Ovary (tissue), 9 donors: Measurements from ENCODE around the gene PWWP2B. TPM values are rescaled to one million over a fixed set of nuclear protein-coding genes. Genes with fewer than 3 reads are reported as not detected.

ENCODE experiments used
- DNase-seq, 5 donors: peaks; one replicate each; pipeline ENCODE4 v3.0.0-alpha.2; 2019 to 2020
- H3K27ac ChIP-seq, 2 donors: fragments of 200-600 bp; one replicate each; pipeline versions ENCODE4 v1.5.1 to v1.8.0; 2019 to 2022
- H3K27me3 ChIP-seq: fragments of 200-600 bp; one replicate; pipeline ENCODE4 v1.8.0; 2022
- H3K36me3 ChIP-seq: fragments of 200-600 bp; sonication (generic); one replicate; pipeline ENCODE4 v1.5.1; 2019
- H3K4me1 ChIP-seq: one replicate; pipeline ENCODE4 v1.8.1; 2013; ENCODE audit warnings: mild to moderate bottlenecking, moderate library complexity; ENCODE audit not compliant: insufficient read depth
- H3K4me3 ChIP-seq: fragments of 200-600 bp; sonication (generic); one replicate; pipeline ENCODE4 v1.5.1; 2017
- H3K9me3 ChIP-seq, 2 donors: fragments of 200-600 bp in 1 of 2; sonication (generic) in 1 of 2; one replicate each; pipeline versions ENCODE4 v1.5.1 to v1.8.1; 2013 to 2019; ENCODE audit warnings: mild to moderate bottlenecking in 1 of 2, moderate library complexity in 1 of 2
- EP300 ChIP-seq: sonication (generic); formaldehyde crosslinking; IDR thresholded peaks from one replicate; pipeline ENCODE4 v1.6.1; 2017; ENCODE audit warnings: antibody characterized with exemption
- POLR2A ChIP-seq: fragments of 450-650 bp; IDR thresholded peaks from one replicate; pipeline ENCODE4 v1.6.1; 2017; ENCODE audit warnings: antibody characterized with exemption, mild to moderate bottlenecking, moderate library complexity
- WGBS, 3 donors: extraction: QIAGEN DNeasy Blood & Tissue Kit in 1 of 3; methylation state at CpG; one replicate each; pipeline versions ENCODE4 v1.1.5 to v1.1.7; 2013 to 2017; 5-methylcytosine and 5-hydroxymethylcytosine counted together
- intact Hi-C, 4 donors: fragments of 100-400 bp; cut with DNase I; formaldehyde crosslinking; loops; one replicate each; pipeline versions ENCODE4 v1.11.0 to v1.15.1; 2022 to 2023
- polyA plus RNA-seq, 2 donors: library from polyadenylated mRNA; stranded (reverse); fragments of 200-250 nt in 1 of 2; fragments of 350-450 nt in 1 of 2; fragmentation: Illumina TruSeq in 1 of 2; extraction: RNeasy Lipid Tissue Mini Kit (QIAGEN cat#74804) in 1 of 2; gene quantifications; one replicate each; pipeline ENCODE4 v1.2.3, GENCODE V29; 2013 to 2014
- total RNA-seq, 7 donors: library from RNA; depleted of rRNA in 2 of 7; stranded (reverse); fragments of >200 nt in 2 of 7; fragmentation: NEBNext Ultra II Directional in 3 of 7; extraction: Animal tissue kit (Norgen Biotek cat#: 25700) in 3 of 7; gene quantifications; one replicate each; pipeline versions ENCODE4 v1.1.0 to v1.2.4, GENCODE V29; 2016 to 2023
- TF ChIP-seq, protein P1 (sequence below), 3 donors: fragments of 450-650 bp in 2 of 3; fragments of 200-600 bp in 1 of 3; IDR thresholded peaks; one replicate each; pipeline versions ENCODE4 v1.5.1 to v1.8.0; 2016 to 2022; ENCODE audit warnings: antibody characterized with exemption in 3 of 3, mild to moderate bottlenecking in 1 of 3
- donor health status: DM: no; HTN: no; CAD: no; lungs with moderate emphysema.
- donor health status: DM: no; HTN: no; CAD: no.
- donor health status: Bipolar disorder and iron deficiency.
- donor health status: DM: yes; HTN: yes; CAD: no.
- donor health status: DM: no; HTN: no; CAD: no.
- donor health status: DM: yes; HTN: yes; CAD: no.

Gene PWWP2B
- total and polyA plus RNA-seq, 9 donors, result 1.1 to 26.0 (median 14.9) TPM

- WGBS, 3 donors, result 93 to 95% (median 94%) methylated on average over 16 to 27 of the region's 27 CpGs
- no peaks in the 10 kb centered on the region for H3K27me3 ChIP-seq
- H3K36me3 ChIP-seq, result no peaks in the 10 kb centered on the region
- DNase-seq, result peak in 3 of 5 donors; percentile 34 to 41 (median 40)
- H3K4me3 ChIP-seq, result no peak overlapping the region
- H3K4me1 ChIP-seq, result peaks cover 11% of the 10 kb centered on the region
- intact Hi-C loops, result loop anchor here in 2 of 4 donors (10.0 kb wide), 2 partner anchors 135 to 245 kb away; partner anchors contain the start of gene INPP5A (in 1 of the 2)
- no peak overlapping the region for H3K27ac ChIP-seq
- TF ChIP-seq POLR2A (no peak), EP300 (no peak)
- TF ChIP-seq, protein P1, sequence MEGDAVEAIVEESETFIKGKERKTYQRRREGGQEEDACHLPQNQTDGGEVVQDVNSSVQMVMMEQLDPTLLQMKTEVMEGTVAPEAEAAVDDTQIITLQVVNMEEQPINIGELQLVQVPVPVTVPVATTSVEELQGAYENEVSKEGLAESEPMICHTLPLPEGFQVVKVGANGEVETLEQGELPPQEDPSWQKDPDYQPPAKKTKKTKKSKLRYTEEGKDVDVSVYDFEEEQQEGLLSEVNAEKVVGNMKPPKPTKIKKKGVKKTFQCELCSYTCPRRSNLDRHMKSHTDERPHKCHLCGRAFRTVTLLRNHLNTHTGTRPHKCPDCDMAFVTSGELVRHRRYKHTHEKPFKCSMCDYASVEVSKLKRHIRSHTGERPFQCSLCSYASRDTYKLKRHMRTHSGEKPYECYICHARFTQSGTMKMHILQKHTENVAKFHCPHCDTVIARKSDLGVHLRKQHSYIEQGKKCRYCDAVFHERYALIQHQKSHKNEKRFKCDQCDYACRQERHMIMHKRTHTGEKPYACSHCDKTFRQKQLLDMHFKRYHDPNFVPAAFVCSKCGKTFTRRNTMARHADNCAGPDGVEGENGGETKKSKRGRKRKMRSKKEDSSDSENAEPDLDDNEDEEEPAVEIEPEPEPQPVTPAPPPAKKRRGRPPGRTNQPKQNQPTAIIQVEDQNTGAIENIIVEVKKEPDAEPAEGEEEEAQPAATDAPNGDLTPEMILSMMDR (IDR thresholded peaks at IDR 0.05), result no peak
- no peaks in the 10 kb centered on the region for H3K9me3 ChIP-seq
Observed at GRCh38 chr10:132399117-132400035, 2.4 kb downstream of the PWWP2B start.

DNA sequence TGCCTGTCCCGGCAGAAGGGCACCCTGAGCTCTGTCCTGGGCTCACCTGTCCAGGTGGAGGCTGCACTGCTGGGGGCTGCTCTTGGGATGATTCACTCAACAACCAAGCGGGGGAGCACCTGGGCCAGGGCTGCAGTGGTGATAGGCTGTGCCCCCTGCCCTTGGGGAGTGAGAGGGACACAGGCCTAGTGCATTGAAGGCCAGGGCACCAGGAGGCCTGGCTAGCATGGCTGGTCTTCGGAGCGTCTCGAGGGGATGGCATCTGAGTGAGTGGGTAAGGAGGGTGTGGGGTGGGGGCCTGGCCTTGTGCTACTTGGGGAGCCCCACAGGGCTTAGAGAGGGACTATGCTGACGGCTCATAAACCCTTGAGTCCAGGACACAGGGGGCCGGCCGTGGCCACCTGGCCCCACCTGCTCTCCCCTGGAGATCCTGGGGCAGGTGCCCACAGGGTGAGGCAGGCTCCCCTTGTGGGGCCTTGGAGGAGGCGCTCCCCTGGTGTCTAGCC lies 3.1 kb downstream of the PWWP2B start:
- Histone ChIP-seq H3K4me1 (peaks cover 11% of the 10 kb centered on the region), H3K36me3 (no peaks in the 10 kb centered on the region), H3K27me3 (no peaks in the 10 kb centered on the region), H3K9me3 (no peaks in the 10 kb centered on the region), H3K4me3 (no peak overlapping the region), H3K27ac (no peak overlapping the region)
- TF ChIP-seq POLR2A (no peak), EP300 (no peak)
- TF ChIP-seq, protein P1 (IDR thresholded peaks at IDR 0.05), result no peak
- DNase-seq, result peak in 1 of 5 donors; percentile 34
- WGBS, 3 donors, result 92 to 95% (median 93%) methylated on average over 9 of the region's 9 CpGs
- intact Hi-C loops, result no loop called here

GRCh38 chr10:132400547-132401151 lies 3.6 kb downstream of the PWWP2B start:
- no peak for TF ChIP-seq POLR2A
- no peak for TF ChIP-seq EP300
- TF ChIP-seq, protein P1 (IDR thresholded peaks at IDR 0.05), result no peak
- H3K4me3 ChIP-seq, result no peak overlapping the region

GRCh38 chr10:132401401-132402118 lies 4.6 kb downstream of the PWWP2B start:
- no peak for TF ChIP-seq POLR2A
- TF ChIP-seq, protein P1 (IDR thresholded peaks at IDR 0.05), result no peak
- Histone ChIP-seq H3K4me3 (no peak overlapping the region), H3K27ac (no peak overlapping the region), H3K9me3 (no peaks in the 10 kb centered on the region), H3K27me3 (no peaks in the 10 kb centered on the region), H3K4me1 (peaks cover 6% of the 10 kb centered on the region), H3K36me3 (no peaks in the 10 kb centered on the region)
- 90 to 93% (median 92%) methylated on average over 20 of the region's 20 CpGs for WGBS, 3 donors
- peak in 3 of 5 donors; percentile 18 to 32 (median 21) for DNase-seq
- intact Hi-C loops, result no loop called here

More at GRCh38 chr10:132400547-132401151, 3.6 kb downstream of the PWWP2B start:
- Histone ChIP-seq H3K4me1 (peaks cover 9% of the 10 kb centered on the region), H3K9me3 (no peaks in the 10 kb centered on the region), H3K27ac (no peak overlapping the region), H3K27me3 (no peaks in the 10 kb centered on the region), H3K36me3 (no peaks in the 10 kb centered on the region)
- WGBS, 3 donors, result 82 to 90% (median 86%) methylated on average over 16 to 17 of the region's 17 CpGs
- intact Hi-C loops, result no loop called here
- DNase-seq, result peak in 2 of 5 donors; percentile 32 to 42
